ES-I3 (cell line): Measurements from ENCODE around the gene STPG3.

Experiments used
- H3K36me3 ChIP-seq: 2 replicates; pipeline ENCODE4 v1.6.1; 2013; ENCODE audit warnings: mild to moderate bottlenecking, low read length, control low read depth, moderate library complexity; ENCODE audit not compliant: insufficient read depth
- H3K4me1 ChIP-seq: 2 replicates; pipeline ENCODE4 v1.6.1; 2013; ENCODE audit warnings: mild to moderate bottlenecking, control low read depth, low read length; ENCODE audit not compliant: insufficient read depth
- H3K9ac ChIP-seq: 2 replicates; pipeline ENCODE4 v1.6.1; 2013; ENCODE audit warnings: low read depth, mild to moderate bottlenecking, low read length, moderate library complexity
- H3K9me3 ChIP-seq: 2 replicates; pipeline ENCODE4 v1.6.1; 2013; ENCODE audit warnings: mild to moderate bottlenecking, low read length, moderate library complexity; ENCODE audit not compliant: control insufficient read depth, insufficient read depth

The STPG3 gene

DNA sequence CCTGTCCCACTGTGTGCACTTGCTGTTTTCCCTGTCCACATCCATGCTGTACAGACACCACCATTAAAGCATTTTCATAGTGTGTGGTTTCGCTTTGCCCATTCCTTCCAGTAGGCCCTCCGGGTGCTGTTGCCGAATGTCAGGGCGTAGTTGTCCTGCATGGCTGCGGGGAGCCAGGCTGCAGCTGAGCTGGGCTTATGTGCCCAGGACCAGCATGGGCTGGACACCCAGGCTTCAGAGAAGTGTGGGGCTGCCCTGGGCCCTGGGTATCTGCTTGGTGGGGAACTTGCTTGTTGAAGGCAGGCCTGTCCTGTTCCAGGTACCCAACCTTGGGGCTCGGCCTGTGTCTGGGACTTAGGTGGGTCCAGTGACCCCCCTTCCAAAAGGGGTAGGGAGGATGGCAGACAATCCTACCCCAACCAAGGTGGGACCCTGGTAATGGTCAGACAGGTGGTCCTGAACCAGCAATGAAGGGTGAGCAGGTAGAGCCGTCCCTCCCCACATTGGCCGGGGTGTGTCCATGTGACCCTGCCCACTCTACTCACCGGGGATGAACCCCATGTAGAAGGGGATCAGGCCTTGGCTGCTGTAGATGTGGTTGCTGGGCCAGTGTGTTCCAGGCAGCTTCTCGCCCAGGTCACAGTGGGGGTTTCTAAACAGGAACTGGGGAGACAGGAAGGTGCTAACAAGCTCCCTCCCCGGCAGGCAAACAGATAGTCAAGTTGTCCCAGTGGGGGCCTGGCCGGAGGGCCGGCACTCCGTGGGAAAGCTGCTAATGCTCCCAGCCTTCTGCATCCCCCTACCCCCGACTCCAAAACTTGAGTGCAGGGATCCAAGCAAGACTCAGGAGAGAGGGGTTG, 7.2 kb upstream of the STPG3 start:
- Histone ChIP-seq H3K4me1 (peaks cover 18% of the 10 kb centered on the region; the same call in 1 of the 2 replicates), H3K9me3 (no peaks in the 10 kb centered on the region), H3K9ac (no peak overlapping the region), H3K36me3 (peaks cover 12% of the 10 kb centered on the region)

DNA sequence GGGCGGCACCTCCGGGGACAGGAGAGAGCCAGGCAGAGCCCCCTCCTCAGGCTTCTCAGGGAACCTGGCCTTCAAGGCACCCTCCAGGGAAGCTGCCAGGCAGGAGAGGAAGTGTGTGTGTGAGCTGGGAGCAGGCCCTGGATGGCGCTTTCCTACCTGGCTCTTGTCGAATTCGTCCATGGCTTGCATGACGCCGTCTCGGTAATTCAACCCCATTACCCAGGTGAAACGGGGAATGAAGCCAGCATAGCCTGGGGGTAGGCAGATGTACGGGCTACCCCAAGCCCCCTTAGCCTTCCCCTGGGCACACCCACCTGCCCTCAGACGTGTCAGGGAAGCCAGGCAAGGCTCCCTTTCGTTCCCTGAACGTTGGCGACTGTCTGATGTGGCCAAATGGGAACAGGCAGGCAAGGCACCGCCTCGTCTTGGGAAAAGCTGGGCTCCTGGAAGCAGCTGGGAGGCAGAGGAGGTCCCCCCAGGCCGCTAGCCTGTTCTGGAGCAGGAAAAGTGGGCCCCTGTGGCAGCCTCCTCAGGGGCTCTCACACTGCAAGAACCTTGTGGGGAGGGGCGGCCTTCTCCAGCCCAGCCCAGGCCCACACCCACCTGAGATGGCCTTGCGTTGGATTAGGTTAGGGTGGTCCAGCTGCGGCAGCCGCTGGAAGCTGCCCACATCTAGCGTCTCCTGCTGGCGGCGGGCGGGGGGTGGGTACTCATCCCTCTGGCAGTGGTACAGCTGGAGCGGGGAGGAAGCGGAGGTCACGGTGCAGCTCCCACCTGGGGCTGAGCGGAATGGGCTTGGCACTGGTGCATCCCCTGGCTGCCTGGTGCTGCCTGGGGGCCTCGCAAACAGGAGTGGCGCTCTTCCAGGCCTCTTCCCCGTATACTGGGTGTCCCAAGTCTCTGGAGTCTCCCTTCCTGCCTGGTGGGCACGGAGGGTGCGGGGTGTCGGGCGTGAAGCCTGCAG, 6.3 kb upstream of the STPG3 start:
- peaks cover 18% of the 10 kb centered on the region; the same call in 1 of the 2 replicates for H3K4me1 ChIP-seq
- H3K9ac ChIP-seq = no peak overlapping the region
- no peaks in the 10 kb centered on the region for H3K9me3 ChIP-seq
- H3K36me3 ChIP-seq = peaks cover 12% of the 10 kb centered on the region

GRCh38 chr9:137245450-137246421, 5.3 kb upstream of the STPG3 start:
- peaks cover 12% of the 10 kb centered on the region for H3K36me3 ChIP-seq
- no peak overlapping the region for H3K9ac ChIP-seq
- H3K4me1 ChIP-seq = peaks cover 22% of the 10 kb centered on the region; the same call in 1 of the 2 replicates
- no peaks in the 10 kb centered on the region for H3K9me3 ChIP-seq

DNA sequence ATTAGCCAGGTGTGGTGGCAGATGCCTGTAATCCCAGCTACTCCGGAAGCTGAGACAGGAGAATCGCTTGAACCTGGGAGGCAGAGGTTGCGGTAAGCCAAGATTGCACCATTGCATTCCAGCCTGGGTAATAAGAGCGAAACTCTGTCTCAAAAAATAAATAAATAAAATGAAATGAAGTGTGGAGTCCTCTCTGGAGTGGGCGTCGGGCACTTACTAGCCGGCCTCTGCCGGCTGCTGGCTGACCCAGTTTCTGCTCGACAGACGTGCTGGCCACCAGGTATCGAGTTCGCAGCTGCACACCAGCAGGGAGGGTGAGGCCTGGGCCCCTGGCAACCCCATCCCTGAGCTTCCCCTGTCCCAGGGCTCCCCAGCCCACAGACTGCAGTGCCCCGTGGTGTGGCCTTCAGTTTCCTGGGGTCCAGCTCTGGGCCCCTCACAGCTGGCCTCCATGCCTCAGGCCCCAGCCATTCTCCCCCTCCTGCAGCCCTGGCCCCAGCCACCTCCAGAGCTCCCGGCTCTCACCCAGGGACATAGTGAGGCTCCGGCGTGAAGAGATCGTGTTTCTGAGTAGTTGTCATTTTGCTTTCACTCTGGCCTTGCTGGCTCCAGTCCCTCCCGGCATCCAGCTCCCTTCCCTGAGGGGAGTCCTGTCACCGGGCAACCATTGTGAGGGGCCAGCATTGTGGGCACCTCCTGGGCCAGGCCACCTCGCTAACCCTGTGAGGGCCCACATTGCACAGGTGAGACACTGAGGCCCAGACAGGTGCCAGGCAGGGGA, 3.8 kb upstream of the STPG3 start:
- Histone ChIP-seq H3K9ac (no peak overlapping the region), H3K4me1 (peaks cover 25% of the 10 kb centered on the region; the same call in 1 of the 2 replicates), H3K36me3 (peaks cover 11% of the 10 kb centered on the region), H3K9me3 (no peaks in the 10 kb centered on the region)

GRCh38 chr9:137247916-137248175, 3.2 kb upstream of the STPG3 start:
- Histone ChIP-seq H3K9me3 (no peaks in the 10 kb centered on the region), H3K36me3 (peaks cover 5% of the 10 kb centered on the region; the same call in 1 of the 2 replicates), H3K9ac (no peak overlapping the region), H3K4me1 (peaks cover 22% of the 10 kb centered on the region; the same call in 1 of the 2 replicates)

- peaks cover 8% of the 10 kb centered on the region; the same call in 1 of the 2 replicates for H3K4me1 ChIP-seq
- no peaks in the 10 kb centered on the region for H3K36me3 ChIP-seq
- no peaks in the 10 kb centered on the region for H3K9me3 ChIP-seq
- no peak overlapping the region for H3K9ac ChIP-seq
Observed at GRCh38 chr9:137250329-137251193, 525 bp upstream of the STPG3 start.

GRCh38 chr9:137251490-137252268, 593 bp downstream of the STPG3 start:
- Histone ChIP-seq H3K9ac (no peak overlapping the region), H3K36me3 (peaks cover 2% of the 10 kb centered on the region; the same call in 1 of the 2 replicates), H3K4me1 (peaks cover 8% of the 10 kb centered on the region; the same call in 1 of the 2 replicates), H3K9me3 (no peaks in the 10 kb centered on the region)

GRCh38 chr9:137252555-137253506, 1.7 kb downstream of the STPG3 start:
- peaks cover 8% of the 10 kb centered on the region for H3K36me3 ChIP-seq
- no peaks in the 10 kb centered on the region for H3K9me3 ChIP-seq
- H3K4me1 ChIP-seq = peaks cover 8% of the 10 kb centered on the region; the same call in 1 of the 2 replicates
- no peak overlapping the region for H3K9ac ChIP-seq

GRCh38 chr9:137253717-137254623, 2.9 kb downstream of the STPG3 start:
- Histone ChIP-seq H3K9me3 (no peaks in the 10 kb centered on the region), H3K4me1 (peaks cover 8% of the 10 kb centered on the region; the same call in 1 of the 2 replicates), H3K9ac (peak overlapping the region; percentile 55; the same call in 1 of the 2 replicates), H3K36me3 (peaks cover 12% of the 10 kb centered on the region)

DNA sequence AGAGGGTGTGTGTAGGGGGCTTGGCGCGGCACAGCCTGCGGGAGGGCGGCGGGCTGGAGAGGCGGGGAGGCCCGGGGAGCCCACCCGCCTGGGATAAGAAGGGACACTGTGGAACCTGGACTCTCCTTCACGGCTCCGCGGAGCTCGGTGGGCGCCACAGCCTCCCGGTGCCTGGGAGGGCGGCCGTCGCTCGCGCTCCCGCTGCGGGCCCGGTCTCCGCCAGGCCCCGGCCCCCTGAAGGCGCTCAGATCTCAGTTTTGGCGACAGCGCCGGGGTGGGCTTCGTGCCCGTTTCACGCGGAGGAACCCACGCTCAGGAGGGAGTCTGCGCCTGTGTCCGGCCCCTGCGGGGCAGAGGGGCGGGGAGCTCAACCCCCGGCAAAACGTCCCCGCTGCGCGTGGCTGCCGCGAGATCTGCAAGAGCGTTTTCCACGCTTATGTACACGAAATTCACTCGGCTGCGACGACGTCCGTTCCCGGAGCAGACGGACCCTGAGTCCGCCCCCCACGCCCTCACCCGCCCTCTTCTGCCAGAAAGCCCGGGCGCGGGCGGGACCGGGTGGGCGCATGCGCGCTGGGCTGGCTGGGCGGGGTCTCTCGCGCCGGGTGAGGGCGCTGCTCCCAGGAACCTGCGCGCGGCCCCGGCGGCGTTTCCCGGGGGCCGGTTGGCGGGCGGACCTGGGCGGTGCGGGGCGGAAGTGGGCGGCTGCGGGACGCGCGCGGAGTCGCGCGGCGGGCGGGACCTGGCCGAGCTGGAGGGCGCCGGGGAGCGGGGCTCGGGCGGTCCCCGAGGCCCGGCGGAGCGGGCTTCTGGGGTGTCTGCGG, 3.8 kb downstream of the STPG3 start, which contains the start of gene NELFB:
NELFB (plus strand) TSS at position 704 of the 824 bp plus-strand sequence.
- Histone ChIP-seq H3K9ac (peak within 1 kb of the TSS; percentile 55), H3K36me3 (peaks cover 12% of the 10 kb centered on the region), H3K9me3 (no peaks in the 10 kb centered on the region), H3K4me1 (peaks cover 8% of the 10 kb centered on the region; the same call in 1 of the 2 replicates)
